GM12878 (cell line): ENCODE results near the gene TCEAL1. TPM values are rescaled to one million over a fixed set of nuclear protein-coding genes. Genes with fewer than 3 reads are reported as not detected.

Experiments
- ATAC-seq: fragments of 200-7000 bp; cut with Tn5 transposase; 3 replicates; pipeline ENCODE4 v1.9.1; 2020; ENCODE audit warnings: mild to moderate bottlenecking, moderate library complexity
- Bru-seq: library from RNA; stranded (reverse); fragments of 400-500 nt; gene quantifications from one replicate; lab custom pipeline; 2021; lab: Mats Ljungman, UMichigan
- BruChase-seq, 2 experiments: library from RNA; stranded (reverse); fragments of 400-500 nt; gene quantifications; one replicate each; lab custom pipeline; 2021; lab: Mats Ljungman, UMichigan
- BruUV-seq: library from RNA; stranded (reverse); fragments of 400-500 nt; replicated peaks from 2 replicates; lab custom pipeline; 2021; lab: Mats Ljungman, UMichigan
- CTCF ChIA-PET: fragments of 300-600 bp; sonication (Branson Sonifier 250); formaldehyde crosslinking; extraction: SDS; loops from one replicate; lab custom pipeline; 2021; ENCODE audit warnings: inconsistent platforms; lab: Yijun Ruan, JAX
- POLR2A ChIA-PET: fragments of 350-600 bp; formaldehyde crosslinking; extraction: SDS; loops from one replicate; lab custom pipeline; 2021; ENCODE audit warnings: inconsistent platforms; lab: Charles Lee
- RAD21 ChIA-PET: fragments of 300-600 bp; sonication (Branson Sonifier 250); formaldehyde crosslinking; loops from one replicate; lab custom pipeline; 2023; ENCODE audit warnings: antibody characterized with exemption; ENCODE audit not compliant: unreplicated experiment; lab: Charles Lee
- SMC1A ChIA-PET: fragments of 300-600 bp; sonication (Branson Sonifier 250); formaldehyde crosslinking; loops from one replicate; lab custom pipeline; 2023; ENCODE audit not compliant: unreplicated experiment, uncharacterized antibody; lab: Charles Lee
- DNase-seq: peaks from one replicate; pipeline ENCODE4 v3.0.0-alpha.2; 2011; ENCODE audit warnings: low read depth, low spot score
- FAIRE-seq: peaks from 3 replicates; lab custom pipeline; 2011; peaks lifted over from hg19 to GRCh38; lab: Jason Lieb, UNC
- H2AFZ ChIP-seq: 2 replicates; pipeline ENCODE4 v1.6.0; 2011; ENCODE audit warnings: low read depth, low read length, control low read depth; ENCODE audit not compliant: control insufficient read depth
- H3K27ac ChIP-seq: 2 replicates; pipeline ENCODE4 v1.5.1; 2011; ENCODE audit warnings: control low read depth; ENCODE audit not compliant: control insufficient read depth, insufficient read depth
- H3K27me3 ChIP-seq, 2 experiments: replicated peaks in 1 of 2; 2 replicates each; pipeline versions ENCODE4 v1.6.0 to v1.6.1; 2011; ENCODE audit warnings: low read length in 1 of 2; ENCODE audit not compliant: control insufficient read depth in 2 of 2, insufficient read depth in 2 of 2
- H3K36me3 ChIP-seq, 2 experiments: 2 replicates each; pipeline ENCODE4 v1.5.1; 2011; ENCODE audit warnings: low read length in 1 of 2; ENCODE audit not compliant: control insufficient read depth in 2 of 2, insufficient read depth in 2 of 2
- H3K4me1 ChIP-seq: 2 replicates; pipeline ENCODE4 v1.6.1; 2011; ENCODE audit warnings: mild to moderate bottlenecking, low read length, moderate library complexity, mixed read lengths; ENCODE audit not compliant: control insufficient read depth, insufficient read depth
- H3K4me2 ChIP-seq: 2 replicates; pipeline ENCODE4 v1.6.0; 2011; ENCODE audit warnings: control low read depth; ENCODE audit not compliant: control insufficient read depth, insufficient read depth
- H3K4me3 ChIP-seq: fragments of 200-600 bp; sonication (generic); 2 replicates; pipeline ENCODE4 v1.5.1; 2016
- H3K79me2 ChIP-seq: 2 replicates; pipeline ENCODE4 v1.6.0; 2011; ENCODE audit warnings: low read length; ENCODE audit not compliant: control insufficient read depth, insufficient read depth
- H3K9ac ChIP-seq: 2 replicates; pipeline ENCODE4 v1.8.0; 2011; ENCODE audit warnings: low read length, control low read depth, mixed read lengths; ENCODE audit not compliant: control insufficient read depth, insufficient read depth
- H3K9me3 ChIP-seq: replicated peaks from 3 replicates; pipeline ENCODE4 v1.5.1; 2011; ENCODE audit warnings: mild to moderate bottlenecking, low read length; ENCODE audit not compliant: control insufficient read depth, insufficient read depth
- H4K20me1 ChIP-seq: 2 replicates; pipeline ENCODE4 v1.6.0; 2011; ENCODE audit not compliant: control insufficient read depth, insufficient read depth
- CREB1 ChIP-seq: IDR thresholded peaks from 2 replicates; pipeline ENCODE4 v1.6.1; 2012; ENCODE audit warnings: low read depth, mild to moderate bottlenecking, inconsistent platforms
- CREM ChIP-seq: IDR thresholded peaks from 2 replicates; pipeline ENCODE4 v1.6.1; 2014; ENCODE audit warnings: antibody characterized with exemption, low read depth
- DPF2 ChIP-seq: fragments of 450-650 bp; IDR thresholded peaks from 2 replicates; pipeline ENCODE4 v1.6.1; 2017; ENCODE audit warnings: mild to moderate bottlenecking
- HDGF ChIP-seq: fragments of 450-650 bp; IDR thresholded peaks from 2 replicates; pipeline ENCODE4 v1.6.1; 2016; ENCODE audit warnings: antibody characterized with exemption
- IKZF1 ChIP-seq: fragments of 450-650 bp; conservative IDR thresholded peaks from 2 replicates; pipeline ENCODE4 v1.6.1; 2017; ENCODE audit warnings: antibody characterized with exemption, mild to moderate bottlenecking
- IRF4 ChIP-seq: IDR thresholded peaks from 2 replicates; pipeline ENCODE4 v1.6.1; 2011; ENCODE audit warnings: low read depth, low read length
- NR2F1 ChIP-seq: fragments of 450-650 bp; conservative IDR thresholded peaks from 2 replicates; pipeline ENCODE4 v1.6.1; 2017; ENCODE audit warnings: mild to moderate bottlenecking
- RAD51 ChIP-seq: fragments of 450-650 bp; IDR thresholded peaks from 2 replicates; pipeline ENCODE4 v1.6.1; 2016; ENCODE audit warnings: moderate library complexity, mild to moderate bottlenecking, inconsistent platforms
- RUNX3 ChIP-seq: IDR thresholded peaks from 2 replicates; pipeline ENCODE4 v1.6.1; 2012; ENCODE audit warnings: low read length, inconsistent platforms
- SRF ChIP-seq, 2 experiments: IDR thresholded peaks; 2 replicates each; pipeline ENCODE4 v1.6.1; 2011; ENCODE audit warnings: low read depth in 2 of 2, low read length in 2 of 2, mild to moderate bottlenecking in 1 of 2, moderate library complexity in 1 of 2
- WGBS: methylation state at CpG from one replicate; pipeline ENCODE4 v1.1.6; 2016; ENCODE audit warnings: low lambda C conversion rate; ENCODE audit not compliant: insufficient replicate concordance, insufficient coverage; ENCODE audit errors: missing lambda C conversion rate; 5-methylcytosine and 5-hydroxymethylcytosine counted together
- in situ Hi-C: fragments of 300-500 bp; cut with MboI; formaldehyde crosslinking; loops from 9 replicates; pipeline ENCODE4 v1.14.3; 2018; ENCODE audit warnings: mixed read lengths
- intact Hi-C: fragments of 100-400 bp; cut with micrococcal nuclease; formaldehyde crosslinking; loops from one replicate; pipeline ENCODE4 v1.14.2; 2022; ENCODE audit not compliant: unreplicated experiment
- long read RNA-seq, 2 experiments: library from polyadenylated mRNA; unstranded; transcript quantifications; one replicate each; pipeline ENCODE4 v2.0.0, GENCODE V29; 2019 to 2020
- polyA minus RNA-seq, 3 experiments: library from RNA; depleted of rRNA, polyadenylated mRNA; stranded (reverse); fragments of >200 nt; gene quantifications; 2 replicates each; pipeline ENCODE4 v1.2.3, GENCODE V29; 2011
- polyA plus RNA-seq, 11 experiments: library from polyadenylated mRNA; depleted of rRNA in 4 of 11; unstranded in 6 of 11; stranded (reverse) in 5 of 11; fragments of >200 nt; fragmentation: Nextera tagmentation in 4 of 11; fragmentation: Illumina TruSeq in 1 of 11; extraction: Ambion mirVana in 4 of 11; extraction: Trizol in 1 of 11; gene quantifications; 1 replicate in 1 of 11; 2 replicates in 10 of 11; pipeline versions ENCODE4 v1.2.1 to v1.2.3, GENCODE V29; 2011 to 2016; ENCODE audit warnings: inconsistent platforms in 2 of 11, missing spikeins in 2 of 11, low read depth in 1 of 11
- total RNA-seq, 4 experiments: library from RNA; depleted of rRNA in 3 of 4; stranded (reverse); fragments of >200 nt in 3 of 4; fragmentation: Illumina TruSeq in 1 of 4; extraction: Trizol in 1 of 4; gene quantifications; 2 replicates each; pipeline versions ENCODE4 v1.2.1 to v1.2.3, GENCODE V29; 2013 to 2021
- TF ChIP-seq, protein P1 (sequence below): IDR thresholded peaks from 2 replicates; pipeline ENCODE4 v1.6.1; 2011; ENCODE audit warnings: borderline replicate concordance, low read depth, mild to moderate bottlenecking, moderate library complexity, low read length; ENCODE audit not compliant: insufficient read depth, poor library complexity, severe bottlenecking
- TF ChIP-seq, protein P2 (sequence below): IDR thresholded peaks from 2 replicates; pipeline ENCODE4 v1.6.1; 2011; ENCODE audit warnings: low read depth, mild to moderate bottlenecking, low read length, moderate library complexity, borderline replicate concordance; ENCODE audit errors: extremely low read depth
- TF ChIP-seq, protein P3 (sequence below): IDR thresholded peaks from 2 replicates; pipeline ENCODE4 v1.6.1; 2011; ENCODE audit warnings: low read depth, low read length, improper control_type of control experiment, borderline replicate concordance
- TF ChIP-seq, protein P4 (sequence below): IDR thresholded peaks from 2 replicates; pipeline ENCODE4 v1.6.1; 2012; ENCODE audit warnings: low read depth, low read length, improper control_type of control experiment

Gene TCEAL1, protein sequence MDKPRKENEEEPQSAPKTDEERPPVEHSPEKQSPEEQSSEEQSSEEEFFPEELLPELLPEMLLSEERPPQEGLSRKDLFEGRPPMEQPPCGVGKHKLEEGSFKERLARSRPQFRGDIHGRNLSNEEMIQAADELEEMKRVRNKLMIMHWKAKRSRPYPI
- total RNA-seq (2013; cell fraction: nucleolus; rRNA removed) = 4.4 and 5.4 TPM in 2 replicates
- 14.0 and 17.5 TPM in 2 replicates for total RNA-seq (2014; rRNA removed)
- total RNA-seq (2014; rRNA removed; fragmentation: Illumina TruSeq; extraction: Trizol) = 16.3 and 17.0 TPM in 2 replicates
- 10.1 and 12.5 TPM in 2 replicates for total RNA-seq (2021)
- polyA plus RNA-seq (2011; ENCODE audit: low read depth) = 11.7 TPM
- 15.7 and 25.7 TPM in 2 replicates for polyA plus RNA-seq (2011; rRNA removed)
- polyA plus RNA-seq (2011; cell fraction: cytosol; rRNA removed) = 9.0 and 11.7 TPM in 2 replicates
- 8.2 and 10.6 TPM in 2 replicates for polyA plus RNA-seq (2011; cell fraction: nucleus; rRNA removed)
- polyA plus RNA-seq (2012) = 11.4 and 13.6 TPM in 2 replicates
- polyA plus RNA-seq (2014; fragmentation: Illumina TruSeq; extraction: Trizol) = 20.4 and 20.5 TPM in 2 replicates
- 10 to 100 TPM; 19.0 to 24.3 TPM for polyA plus RNA-seq (2014; fragmentation: Nextera tagmentation; extraction: Ambion mirVana)
- 16.6 and 16.7 TPM in 2 replicates for polyA plus RNA-seq (2014; rRNA removed)
- polyA plus RNA-seq (2016; fragmentation: Nextera tagmentation; extraction: Ambion mirVana) = 10 to 100 TPM; 20.9 to 21.4 TPM
- polyA minus RNA-seq (2011; rRNA and poly(A)+ RNA removed) = 1.6 and 4.6 TPM in 2 replicates
- 1.9 and 2.4 TPM in 2 replicates for polyA minus RNA-seq (2011; cell fraction: cytosol; rRNA and poly(A)+ RNA removed)
- polyA minus RNA-seq (2011; cell fraction: nucleus; rRNA and poly(A)+ RNA removed) = 1.4 and 1.6 TPM in 2 replicates
- Bru-seq, nascent RNA = percentile 67 among the genes with signal in this experiment
- BruChase-seq, experiment 1, labeled RNA remaining after a 6-hour chase = percentile 84 among the genes with signal in this experiment
- BruChase-seq, experiment 2, labeled RNA remaining after a 2-hour chase = percentile 83 among the genes with signal in this experiment
- long read RNA-seq, experiment 1, partial matches to known transcripts = 3 of 13 reads
- long read RNA-seq, experiment 1, other reads (novel, unspliced or antisense) = 2 of 13 reads
- long read RNA-seq, experiment 2, transcript TCEAL1-201 (3 exons, 1,164 nt) = major isoform, 10 of 37 reads
- long read RNA-seq, experiment 2, transcript TCEAL1-203 (3 exons, 721 nt) = minor isoform, 6 of 37 reads
- long read RNA-seq, experiment 2, partial matches to known transcripts = 7 of 37 reads
- long read RNA-seq, experiment 2, other reads (novel, unspliced or antisense) = 9 of 37 reads

DNA sequence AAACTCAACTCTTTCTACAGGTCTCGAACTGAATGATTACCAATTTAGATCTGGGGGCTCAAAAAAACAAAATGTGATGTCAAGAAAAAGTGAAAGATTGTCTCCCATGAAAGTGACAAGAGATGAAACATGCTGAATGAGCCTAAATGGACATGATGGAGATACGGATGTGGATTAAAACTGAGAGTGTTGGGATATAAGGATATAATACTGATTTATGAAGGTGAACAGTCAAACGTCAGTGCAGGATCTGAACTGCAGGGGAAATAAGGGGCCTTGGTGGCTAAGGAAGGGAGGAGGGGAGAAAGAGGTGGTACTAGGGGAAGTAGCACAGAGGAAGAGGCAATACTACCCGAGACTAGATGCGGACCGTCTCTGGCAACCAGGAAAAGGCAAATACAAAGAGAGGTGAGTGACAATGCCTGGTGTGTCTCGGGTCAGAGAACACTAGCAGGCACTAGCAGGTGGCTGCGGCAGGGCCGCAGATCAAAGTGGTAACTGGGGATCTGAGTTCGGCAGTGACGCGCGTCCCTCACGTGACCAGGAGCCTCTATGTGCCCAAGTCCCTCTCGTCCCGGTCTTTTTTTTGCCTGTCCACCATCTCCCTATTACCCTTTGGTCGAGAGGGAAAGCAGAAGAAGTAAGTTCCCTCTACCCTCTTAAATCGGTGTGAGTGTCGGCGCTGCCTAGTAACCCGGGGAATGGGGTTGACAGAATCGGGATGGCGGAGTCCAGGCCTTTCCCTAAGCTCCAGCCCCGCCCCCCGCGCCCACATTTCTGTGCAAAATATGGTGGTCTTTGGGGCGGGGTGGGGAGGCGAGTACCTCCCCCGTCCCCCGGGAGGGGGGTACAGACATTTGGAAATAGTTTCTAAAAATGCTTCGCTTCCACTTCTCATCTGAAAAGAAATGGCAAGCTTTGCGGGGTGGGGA, at the start of gene TCEAL1:
Gene TCEAL1 (plus strand): TSS at position 590 of the 932 bp plus-strand sequence. CDS start 942 bp downstream, outside the sequence.
- Histone ChIP-seq H3K9me3 (no peaks in the 10 kb centered on the region), H3K36me3 (no peaks in the 10 kb centered on the region), H3K27me3 (no peaks in the 10 kb centered on the region), H3K27ac (peak within 1 kb of the TSS; percentile 16), H3K9ac (peak within 1 kb of the TSS; percentile 59), H3K4me3 (peak within 1 kb of the TSS; percentile 60), H3K79me2 (no peaks in the 10 kb centered on the region), H3K4me1 (no peaks in the 10 kb centered on the region), H2AFZ (peak within 1 kb of the TSS; percentile 86), H3K4me2 (peak within 1 kb of the TSS; percentile 52), H4K20me1 (no peaks in the 10 kb centered on the region)
- peak; percentile 81 for ATAC-seq
- no peak for DNase-seq
- SMC1A ChIA-PET = no interaction called here
- intact Hi-C loops (loop anchor here (1.0 kb wide), 1 partner anchor 59 kb away; no protein-coding TSS in a partner anchor), in situ Hi-C loops (no loop called here)
- no peak for FAIRE-seq
- CTCF ChIA-PET = interaction anchor here (1.1 to 1.7 kb wide), 3 partner anchors 10 to 290 kb away, joined by 3 to 5 read pairs (median 5); no protein-coding TSS in a partner anchor
- TSS peak; percentile 85 for BruUV-seq
- WGBS = 30% methylated on average over 22 of the region's 32 CpGs
- POLR2A ChIA-PET = interaction anchor here (0.6 kb wide), 2 partner anchors 57 to 1492 kb away, joined by 3 read pairs; no protein-coding TSS in a partner anchor
- RAD21 ChIA-PET = interaction anchor here (0.7 kb wide), 1 partner anchor 189 kb away, joined by 3 read pairs; no protein-coding TSS in a partner anchor
- TF ChIP-seq CREB1 = peak; percentile 40; the same call in 1 of the 2 replicates
- TF ChIP-seq RAD51 = peak; percentile 94
- TF ChIP-seq CREM = peak; percentile 26; the same call in 1 of the 2 replicates
- 0 out of 2 replicates have a peak, but pooled peaks have one; percentile 17 for TF ChIP-seq DPF2
- TF ChIP-seq, protein P1, sequence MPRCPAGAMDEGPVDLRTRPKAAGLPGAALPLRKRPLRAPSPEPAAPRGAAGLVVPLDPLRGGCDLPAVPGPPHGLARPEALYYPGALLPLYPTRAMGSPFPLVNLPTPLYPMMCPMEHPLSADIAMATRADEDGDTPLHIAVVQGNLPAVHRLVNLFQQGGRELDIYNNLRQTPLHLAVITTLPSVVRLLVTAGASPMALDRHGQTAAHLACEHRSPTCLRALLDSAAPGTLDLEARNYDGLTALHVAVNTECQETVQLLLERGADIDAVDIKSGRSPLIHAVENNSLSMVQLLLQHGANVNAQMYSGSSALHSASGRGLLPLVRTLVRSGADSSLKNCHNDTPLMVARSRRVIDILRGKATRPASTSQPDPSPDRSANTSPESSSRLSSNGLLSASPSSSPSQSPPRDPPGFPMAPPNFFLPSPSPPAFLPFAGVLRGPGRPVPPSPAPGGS = no peak
- no peak for TF ChIP-seq SRF (IDR thresholded peaks at IDR 0.05; ENCODE audit: low read depth in 2 of 2, low read length in 2 of 2)
- TF ChIP-seq IRF4 = peak; percentile 51; the same call in 1 of the 2 replicates
- 0 out of 2 replicates have a peak, but pooled peaks have one; percentile 23 for TF ChIP-seq HDGF
- 0 out of 2 replicates have a peak, but pooled peaks have one; percentile 13 for TF ChIP-seq RUNX3
- 0 out of 2 replicates have a peak, but pooled peaks have one; percentile 11 for TF ChIP-seq NR2F1
- TF ChIP-seq, protein P2, sequence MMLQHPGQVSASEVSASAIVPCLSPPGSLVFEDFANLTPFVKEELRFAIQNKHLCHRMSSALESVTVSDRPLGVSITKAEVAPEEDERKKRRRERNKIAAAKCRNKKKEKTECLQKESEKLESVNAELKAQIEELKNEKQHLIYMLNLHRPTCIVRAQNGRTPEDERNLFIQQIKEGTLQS = peak; percentile 64; the same call in 1 of the 2 replicates
- TF ChIP-seq, protein P3, sequence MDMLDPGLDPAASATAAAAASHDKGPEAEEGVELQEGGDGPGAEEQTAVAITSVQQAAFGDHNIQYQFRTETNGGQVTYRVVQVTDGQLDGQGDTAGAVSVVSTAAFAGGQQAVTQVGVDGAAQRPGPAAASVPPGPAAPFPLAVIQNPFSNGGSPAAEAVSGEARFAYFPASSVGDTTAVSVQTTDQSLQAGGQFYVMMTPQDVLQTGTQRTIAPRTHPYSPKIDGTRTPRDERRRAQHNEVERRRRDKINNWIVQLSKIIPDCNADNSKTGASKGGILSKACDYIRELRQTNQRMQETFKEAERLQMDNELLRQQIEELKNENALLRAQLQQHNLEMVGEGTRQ = peak; percentile 83
- TF ChIP-seq IKZF1 = peak; percentile 25
- TF ChIP-seq, protein P4, sequence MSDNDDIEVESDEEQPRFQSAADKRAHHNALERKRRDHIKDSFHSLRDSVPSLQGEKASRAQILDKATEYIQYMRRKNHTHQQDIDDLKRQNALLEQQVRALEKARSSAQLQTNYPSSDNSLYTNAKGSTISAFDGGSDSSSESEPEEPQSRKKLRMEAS = peak; percentile 59
